Astrocyte (in vitro differentiated cells and primary cell): ENCODE measurements around the gene C3orf22. TPM values are rescaled to one million over a fixed set of nuclear protein-coding genes. Genes with fewer than 3 reads are reported as not detected.

Experiments
- DNase-seq: peaks from one replicate; pipeline ENCODE4 v3.0.0-alpha.2; 2010; ENCODE audit warnings: low read depth
- FAIRE-seq: peaks from 2 replicates; lab custom pipeline; 2011; peaks lifted over from hg19 to GRCh38; lab: Jason Lieb, UNC
- H2AFZ ChIP-seq: 2 replicates; pipeline ENCODE4 v1.6.0; 2012; ENCODE audit warnings: low read depth, low read length, inconsistent platforms
- H3K27ac ChIP-seq: 2 replicates; pipeline ENCODE4 v1.5.1; 2011; ENCODE audit warnings: low read depth, low read length, inconsistent platforms
- H3K27me3 ChIP-seq: 2 replicates; pipeline ENCODE4 v1.6.0; 2011; ENCODE audit warnings: low read length, inconsistent platforms; ENCODE audit not compliant: insufficient read depth
- H3K36me3 ChIP-seq: 2 replicates; pipeline ENCODE4 v1.5.1; 2011; ENCODE audit warnings: low read length, inconsistent platforms; ENCODE audit not compliant: insufficient read depth
- H3K4me1 ChIP-seq: 2 replicates; pipeline ENCODE4 v1.5.1; 2011; ENCODE audit warnings: low read length, inconsistent platforms; ENCODE audit not compliant: insufficient read depth
- H3K4me2 ChIP-seq: 2 replicates; pipeline ENCODE4 v1.6.0; 2012; ENCODE audit warnings: low read length, inconsistent platforms
- H3K4me3 ChIP-seq: 2 replicates; pipeline ENCODE4 v1.5.1; 2011; ENCODE audit warnings: low read depth, mild to moderate bottlenecking, low read length, inconsistent platforms; ENCODE audit not compliant: insufficient read depth
- H3K79me2 ChIP-seq: 2 replicates; pipeline ENCODE4 v1.6.0; 2012; ENCODE audit warnings: mild to moderate bottlenecking, low read length, inconsistent platforms; ENCODE audit not compliant: insufficient read depth
- H3K9ac ChIP-seq: 2 replicates; pipeline ENCODE4 v1.6.0; 2012; ENCODE audit warnings: mild to moderate bottlenecking, low read length, inconsistent platforms
- H3K9me3 ChIP-seq: 2 replicates; pipeline ENCODE4 v1.5.1; 2012; ENCODE audit warnings: low read depth, mild to moderate bottlenecking, low read length, inconsistent platforms; ENCODE audit not compliant: insufficient read depth
- H4K20me1 ChIP-seq: 2 replicates; pipeline ENCODE4 v1.6.0; 2012; ENCODE audit warnings: low read length, inconsistent platforms; ENCODE audit not compliant: insufficient read depth
- H3K27ac Mint-ChIP-seq: one replicate; pipeline ENCODE4 v1.8.0; 2021; ENCODE audit warnings: mild to moderate bottlenecking, mixed read lengths; ENCODE audit not compliant: unreplicated experiment
- H3K27me3 Mint-ChIP-seq: one replicate; pipeline ENCODE4 v1.8.0; 2021; ENCODE audit warnings: low read depth, mixed read lengths; ENCODE audit not compliant: unreplicated experiment
- H3K36me3 Mint-ChIP-seq: one replicate; pipeline ENCODE4 v1.8.0; 2021; ENCODE audit warnings: low read depth, mixed read lengths; ENCODE audit not compliant: unreplicated experiment
- H3K4me1 Mint-ChIP-seq: one replicate; pipeline ENCODE4 v1.8.0; 2021; ENCODE audit warnings: low read depth, mixed read lengths; ENCODE audit not compliant: unreplicated experiment
- H3K4me3 Mint-ChIP-seq: one replicate; pipeline ENCODE4 v1.8.0; 2021; ENCODE audit warnings: mild to moderate bottlenecking, moderate library complexity, mixed read lengths; ENCODE audit not compliant: unreplicated experiment
- H3K9me3 Mint-ChIP-seq: one replicate; pipeline ENCODE4 v1.8.0; 2021; ENCODE audit warnings: mild to moderate bottlenecking, mixed read lengths; ENCODE audit not compliant: unreplicated experiment
- CTCF ChIP-seq: IDR thresholded peaks from 2 replicates; pipeline ENCODE4 v1.5.1; 2011; ENCODE audit warnings: low read depth, mild to moderate bottlenecking, inconsistent platforms, low read length, moderate library complexity; ENCODE audit not compliant: insufficient read depth
- EZH2 ChIP-seq: IDR thresholded peaks from 2 replicates; pipeline ENCODE4 v1.6.1; 2012; ENCODE audit warnings: mild to moderate bottlenecking, low read length, inconsistent platforms; ENCODE audit not compliant: insufficient read depth
- total RNA-seq: library from RNA; stranded (reverse); gene quantifications from 2 replicates; pipeline ENCODE4 v1.2.1, GENCODE V29; 2021

Gene C3orf22
- total RNA-seq, 1 donor from 2014 or later = not detected

DNA sequence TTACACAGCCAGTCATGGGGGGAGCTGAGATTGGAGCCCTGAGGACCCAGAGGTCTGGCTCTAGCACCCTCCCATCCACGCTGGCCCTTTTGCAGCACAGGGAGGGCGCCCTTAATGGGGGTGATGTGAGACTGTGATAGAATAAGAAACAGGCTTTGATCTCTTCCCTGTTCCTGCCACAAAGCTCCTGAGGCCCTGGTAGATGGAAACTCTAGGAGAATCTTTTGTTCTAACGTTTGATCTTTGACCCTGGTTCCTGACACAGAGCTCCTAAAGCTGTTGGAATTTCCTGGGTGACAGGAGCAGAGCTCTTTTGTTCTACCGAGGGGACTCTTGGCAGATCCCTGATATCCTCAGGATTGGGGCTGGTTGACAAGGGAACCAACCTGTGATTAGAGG is 40.0 kb downstream of the C3orf22 start:
- Histone ChIP-seq H3K4me3 (no peak overlapping the region), H3K27me3 (peaks cover 24% of the 10 kb centered on the region), H3K27ac (no peak overlapping the region), H3K4me2 (no peak overlapping the region), H3K4me1 (peaks cover 3% of the 10 kb centered on the region), H3K9me3 (no peaks in the 10 kb centered on the region), H3K79me2 (no peaks in the 10 kb centered on the region), H3K36me3 (no peaks in the 10 kb centered on the region), H2AFZ (no peak overlapping the region), H3K9ac (no peak overlapping the region), H4K20me1 (no peaks in the 10 kb centered on the region)
- Mint-ChIP-seq H3K4me1 (no peaks in the 10 kb centered on the region), H3K9me3 (no peaks in the 10 kb centered on the region), H3K27me3 (peaks cover 61% of the 10 kb centered on the region), H3K27ac (no peak overlapping the region), H3K4me3 (no peak overlapping the region), H3K36me3 (peaks cover 3% of the 10 kb centered on the region)
- FAIRE-seq = no peak
- DNase-seq = no peak
- TF ChIP-seq CTCF = no peak
- no peak for TF ChIP-seq EZH2

- H3K27ac Mint-ChIP-seq = no peak overlapping the region
- no peak for FAIRE-seq
Observed at GRCh38 chr3:126517986-126518778, 40.5 kb downstream of the C3orf22 start.

More at GRCh38 chr3:126517986-126518778, 40.5 kb downstream of the C3orf22 start:
- H3K4me2 ChIP-seq = no peak overlapping the region
- Mint-ChIP-seq H3K4me1 (no peaks in the 10 kb centered on the region), H3K27me3 (peaks cover 57% of the 10 kb centered on the region), H3K9me3 (no peaks in the 10 kb centered on the region), H3K4me3 (no peak overlapping the region), H3K36me3 (peaks cover 3% of the 10 kb centered on the region)
- no peaks in the 10 kb centered on the region for H4K20me1 ChIP-seq
- no peak for TF ChIP-seq EZH2
- no peak for TF ChIP-seq CTCF
- no peak overlapping the region for H3K27ac ChIP-seq
- H3K79me2 ChIP-seq = no peaks in the 10 kb centered on the region
- no peak for DNase-seq
- no peak overlapping the region for H3K4me3 ChIP-seq
- H2AFZ ChIP-seq = no peak overlapping the region
- H3K9me3 ChIP-seq = no peaks in the 10 kb centered on the region
- no peak overlapping the region for H3K9ac ChIP-seq
- H3K27me3 ChIP-seq = peaks cover 19% of the 10 kb centered on the region
- H3K4me1 ChIP-seq = no peaks in the 10 kb centered on the region
- no peaks in the 10 kb centered on the region for H3K36me3 ChIP-seq
